Measurements from ENCODE around the gene CDHR3. TPM values are rescaled to one million over a fixed set of nuclear protein-coding genes. Genes with fewer than 3 reads are reported as not detected.
A peak's percentile ranks its signal among the peaks of the same experiment; 100 is the strongest.

Gene CDHR3
- total RNA-seq, 1 donor from 2014 or later, result 10.6 TPM

DNA sequence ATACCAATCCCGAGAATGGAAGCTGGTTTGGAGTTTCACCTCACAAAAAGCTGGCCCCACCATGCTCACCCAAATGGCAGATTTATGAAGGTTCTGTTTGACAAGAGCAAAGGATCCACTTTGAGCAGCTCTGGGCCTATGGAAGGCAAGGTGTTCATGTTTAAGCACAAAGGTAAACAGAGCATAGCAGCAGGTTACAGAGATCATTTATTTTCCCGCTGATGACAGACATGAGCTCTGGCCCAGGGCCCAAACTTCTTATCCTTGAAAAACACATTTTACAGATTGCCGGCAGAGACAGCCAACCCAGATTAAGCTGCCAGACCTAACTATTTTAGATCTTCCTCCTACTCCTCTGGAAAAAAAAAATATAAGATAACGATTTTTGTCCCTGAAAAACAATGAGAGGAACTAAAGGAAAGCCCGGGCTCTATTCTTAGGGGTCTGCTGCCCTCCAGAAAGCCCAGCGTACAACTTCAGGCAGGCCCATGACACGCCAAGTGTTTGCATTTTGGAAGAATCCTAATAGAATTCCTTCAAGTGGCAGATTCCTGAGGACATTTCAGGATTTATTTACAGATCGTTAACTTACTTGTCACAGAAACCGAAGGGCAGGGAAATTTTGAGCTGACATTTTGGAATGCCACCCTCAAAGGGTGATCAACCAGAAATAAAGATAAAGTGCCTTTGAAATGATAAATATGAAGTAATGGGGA lies 109.1 kb downstream of the CDHR3 start:
- Mint-ChIP-seq H3K4me3 (ENCODE audit: unreplicated experiment) (no peak overlapping the region), H3K36me3 (ENCODE audit: low read depth, unreplicated experiment) (no peaks in the 10 kb centered on the region), H3K9me3 (ENCODE audit: unreplicated experiment) (no peaks in the 10 kb centered on the region), H3K4me1 (ENCODE audit: unreplicated experiment) (peaks cover 56% of the 10 kb centered on the region), H3K27me3 (ENCODE audit: unreplicated experiment) (peaks cover 5% of the 10 kb centered on the region), H3K27ac (ENCODE audit: unreplicated experiment) (peak overlapping the region; percentile 95)
- no peak for DNase-seq (ENCODE audit: low spot score)
- TF ChIP-seq CTCF (IDR thresholded peaks at IDR 0.05; ENCODE audit: unreplicated experiment), result no peak

GRCh38 chr7:106072715-106073091 lies 109.6 kb downstream of the CDHR3 start:
- Mint-ChIP-seq H3K4me1 (ENCODE audit: unreplicated experiment) (peaks cover 59% of the 10 kb centered on the region), H3K36me3 (ENCODE audit: low read depth, unreplicated experiment) (no peaks in the 10 kb centered on the region), H3K27ac (ENCODE audit: unreplicated experiment) (peak overlapping the region; percentile 95), H3K27me3 (ENCODE audit: unreplicated experiment) (peaks cover 5% of the 10 kb centered on the region), H3K4me3 (ENCODE audit: unreplicated experiment) (no peak overlapping the region), H3K9me3 (ENCODE audit: unreplicated experiment) (no peaks in the 10 kb centered on the region)
- no peak for DNase-seq (ENCODE audit: low spot score)
- no peak for TF ChIP-seq CTCF (IDR thresholded peaks at IDR 0.05; ENCODE audit: unreplicated experiment)

DNA sequence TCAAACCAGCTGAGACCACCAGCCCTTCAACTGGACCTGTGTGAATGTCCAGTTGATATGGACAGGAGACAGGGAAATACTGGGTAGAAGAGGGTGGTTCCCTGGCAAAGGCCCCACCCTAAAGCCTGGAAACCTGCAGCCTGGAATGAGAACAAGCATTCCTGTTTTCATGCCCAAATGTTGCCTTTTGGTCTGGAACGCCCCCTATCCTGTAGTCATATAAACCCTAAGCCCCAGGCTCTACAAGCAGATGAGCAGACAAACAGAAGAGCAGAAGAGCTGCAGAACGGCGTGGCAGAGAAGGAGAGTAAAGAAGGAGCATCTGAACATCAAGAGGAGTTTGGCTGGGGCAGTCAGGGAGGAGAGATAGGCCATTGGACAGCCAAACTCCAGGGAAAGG lies 110.6 kb downstream of the CDHR3 start:
- peaks cover 3% of the 10 kb centered on the region for H3K27me3 Mint-ChIP-seq (ENCODE audit: unreplicated experiment)
- peaks cover 58% of the 10 kb centered on the region for H3K4me1 Mint-ChIP-seq (ENCODE audit: unreplicated experiment)
- H3K36me3 Mint-ChIP-seq (ENCODE audit: low read depth, unreplicated experiment), result no peaks in the 10 kb centered on the region
- H3K9me3 Mint-ChIP-seq (ENCODE audit: unreplicated experiment), result no peaks in the 10 kb centered on the region
- H3K27ac Mint-ChIP-seq (ENCODE audit: unreplicated experiment), result peak overlapping the region; percentile 48
- no peak for TF ChIP-seq CTCF (IDR thresholded peaks at IDR 0.05; ENCODE audit: unreplicated experiment)
- no peak for DNase-seq (ENCODE audit: low spot score)
- H3K4me3 Mint-ChIP-seq (ENCODE audit: unreplicated experiment), result no peak overlapping the region

GRCh38 chr7:106074257-106074656 lies 111.2 kb downstream of the CDHR3 start:
- H3K4me1 Mint-ChIP-seq (ENCODE audit: unreplicated experiment), result peaks cover 60% of the 10 kb centered on the region
- H3K36me3 Mint-ChIP-seq (ENCODE audit: low read depth, unreplicated experiment), result no peaks in the 10 kb centered on the region
- H3K4me3 Mint-ChIP-seq (ENCODE audit: unreplicated experiment), result no peak overlapping the region
- no peak for TF ChIP-seq CTCF (IDR thresholded peaks at IDR 0.05; ENCODE audit: unreplicated experiment)
- DNase-seq (ENCODE audit: low spot score), result no peak
- peak overlapping the region; percentile 19 for H3K27ac Mint-ChIP-seq (ENCODE audit: unreplicated experiment)
- H3K27me3 Mint-ChIP-seq (ENCODE audit: unreplicated experiment), result peaks cover 6% of the 10 kb centered on the region
- H3K9me3 Mint-ChIP-seq (ENCODE audit: unreplicated experiment), result no peaks in the 10 kb centered on the region

GRCh38 chr7:106075937-106076336 lies 112.9 kb downstream of the CDHR3 start:
- DNase-seq (ENCODE audit: low spot score), result no peak
- no peak overlapping the region for H3K4me3 Mint-ChIP-seq (ENCODE audit: unreplicated experiment)
- no peaks in the 10 kb centered on the region for H3K9me3 Mint-ChIP-seq (ENCODE audit: unreplicated experiment)
- H3K4me1 Mint-ChIP-seq (ENCODE audit: unreplicated experiment), result peaks cover 61% of the 10 kb centered on the region
- no peak for TF ChIP-seq CTCF (IDR thresholded peaks at IDR 0.05; ENCODE audit: unreplicated experiment)
- H3K36me3 Mint-ChIP-seq (ENCODE audit: low read depth, unreplicated experiment), result no peaks in the 10 kb centered on the region
- peaks cover 8% of the 10 kb centered on the region for H3K27me3 Mint-ChIP-seq (ENCODE audit: unreplicated experiment)
- H3K27ac Mint-ChIP-seq (ENCODE audit: unreplicated experiment), result no peak overlapping the region

Measured in endothelial cell (in vitro differentiated cells).